A549 (cell line): Measurements from ENCODE around the gene SRGAP1. TPM values are rescaled to one million over a fixed set of nuclear protein-coding genes. Genes with fewer than 3 reads are reported as not detected.

Experiments
- ATAC-seq, 2 experiments: fragments of 200-7000 bp in 1 of 2; fragments of >200 bp in 1 of 2; cut with Nextera tagmentation in 1 of 2; cut with Tn5 transposase in 1 of 2; 3 replicates each; pipeline versions ENCODE4 v1.8.0 to v1.9.1; 2018 to 2020; ENCODE audit warnings: mild to moderate bottlenecking in 1 of 2, moderate library complexity in 1 of 2
- CTCF ChIA-PET: fragments of 300-600 bp; sonication (Branson Sonifier 250); formaldehyde crosslinking; extraction: SDS; loops from one replicate; lab custom pipeline; 2021; ENCODE audit warnings: antibody characterized with exemption, inconsistent platforms; lab: Yijun Ruan, JAX
- POLR2A ChIA-PET: fragments of 350-600 bp; formaldehyde crosslinking; extraction: SDS; loops from one replicate; lab custom pipeline; 2021; ENCODE audit warnings: antibody characterized with exemption, inconsistent platforms; lab: Yijun Ruan, JAX
- DNase-seq, 2 experiments: peaks; one replicate each; pipeline versions ENCODE4 v3.0.0 to v3.0.0-alpha.2; 2011 to 2016; ENCODE audit warnings: low read depth in 1 of 2, low spot score in 1 of 2
- FAIRE-seq: peaks from 2 replicates; lab custom pipeline; 2011; peaks lifted over from hg19 to GRCh38; lab: Jason Lieb, UNC
- H3K27ac ChIP-seq, 2 experiments: fragments of >200 bp; sonication (Bioruptor Twin); formaldehyde crosslinking; 3 replicates each; pipeline ENCODE4 v1.5.1; 2016 to 2017
- H3K4me1 ChIP-seq: fragments of >200 bp; sonication (Bioruptor Twin); formaldehyde crosslinking; 3 replicates; pipeline ENCODE4 v1.6.1; 2016
- H3K4me2 ChIP-seq: fragments of >200 bp; sonication (Bioruptor Twin); formaldehyde crosslinking; 3 replicates; pipeline ENCODE4 v1.6.1; 2016
- H3K4me3 ChIP-seq: fragments of >200 bp; sonication (Bioruptor Twin); formaldehyde crosslinking; 3 replicates; pipeline ENCODE4 v1.5.1; 2016
- H3K9me3 ChIP-seq: fragments of >200 bp; sonication (Bioruptor Twin); formaldehyde crosslinking; 3 replicates; pipeline ENCODE4 v1.6.1; 2016
- ATOH8 ChIP-seq: fragments of 250-450 bp; sonication (Bioruptor Pico); IDR thresholded peaks from 2 replicates; pipeline ENCODE4 v1.5.0; 2020; ENCODE audit warnings: low read depth, mild to moderate bottlenecking, moderate library complexity
- CEBPB ChIP-seq, 2 experiments: fragments of >200 bp in 1 of 2; sonication (Bioruptor Twin) in 1 of 2; formaldehyde crosslinking in 1 of 2; IDR thresholded peaks; 2 replicates each; pipeline ENCODE4 v1.6.1; 2012 to 2016
- CHD4 ChIP-seq: fragments of 200-600 bp; sonication (generic); IDR thresholded peaks from 2 replicates; pipeline ENCODE4 v1.6.1; 2016; ENCODE audit warnings: antibody characterized with exemption, mild to moderate bottlenecking, borderline replicate concordance
- CTCF ChIP-seq: fragments of >200 bp; sonication (Bioruptor Twin); formaldehyde crosslinking; IDR thresholded peaks from 3 replicates; pipeline ENCODE4 v1.5.1; 2016
- EHF ChIP-seq: fragments of 250-450 bp; sonication (Bioruptor Pico); IDR thresholded peaks from 2 replicates; pipeline ENCODE4 v1.5.0; 2020; ENCODE audit warnings: mild to moderate bottlenecking
- ELK1 ChIP-seq: fragments of 150-350 bp; IDR thresholded peaks from 2 replicates; pipeline ENCODE4 v1.6.1; 2014; ENCODE audit warnings: low read depth, mild to moderate bottlenecking, low read length
- EP300 ChIP-seq, 2 experiments: fragments of >200 bp; sonication (Bioruptor Twin); formaldehyde crosslinking; IDR thresholded peaks; 2 replicates in 1 of 2; 3 replicates in 1 of 2; pipeline ENCODE4 v1.6.1; 2016 to 2017
- ESRRA ChIP-seq: fragments of 150-350 bp; IDR thresholded peaks from 2 replicates; pipeline ENCODE4 v1.6.1; 2014; ENCODE audit warnings: mild to moderate bottlenecking, low read length, borderline replicate concordance
- FOSB ChIP-seq: fragments of 250-450 bp; sonication (Bioruptor Pico); IDR thresholded peaks from 2 replicates; pipeline ENCODE4 v1.5.0; 2020; ENCODE audit warnings: mild to moderate bottlenecking, moderate library complexity
- FOSL2 ChIP-seq, 2 experiments: fragments of 450-650 bp in 1 of 2; fragments of >200 bp in 1 of 2; sonication (Bioruptor Twin) in 1 of 2; formaldehyde crosslinking; IDR thresholded peaks; 2 replicates each; pipeline versions ENCODE4 v1.5.0 to v1.6.1; 2016 to 2020; ENCODE audit warnings: mild to moderate bottlenecking in 1 of 2, moderate library complexity in 1 of 2
- HDAC2 ChIP-seq: fragments of 200-600 bp; sonication (generic); IDR thresholded peaks from 2 replicates; pipeline ENCODE4 v1.6.1; 2016
- HES2 ChIP-seq: fragments of >200 bp; sonication (Bioruptor Twin); formaldehyde crosslinking; IDR thresholded peaks from 2 replicates; pipeline ENCODE4 v1.6.1; 2016
- HMGXB4 ChIP-seq: fragments of 250-450 bp; sonication (Bioruptor Pico); IDR thresholded peaks from 2 replicates; pipeline ENCODE4 v1.5.0; 2021; ENCODE audit warnings: mild to moderate bottlenecking, moderate library complexity, borderline replicate concordance
- HOXA7 ChIP-seq: fragments of 250-450 bp; sonication (Bioruptor Pico); IDR thresholded peaks from 2 replicates; pipeline ENCODE4 v1.5.0; 2020; ENCODE audit warnings: mild to moderate bottlenecking, moderate library complexity
- JUN ChIP-seq, 2 experiments: fragments of >200 bp; sonication (Bioruptor Twin); formaldehyde crosslinking; IDR thresholded peaks; 2 replicates in 1 of 2; 3 replicates in 1 of 2; pipeline ENCODE4 v1.6.1; 2016 to 2017
- KDM1A ChIP-seq: fragments of 200-600 bp; sonication (generic); IDR thresholded peaks from 2 replicates; pipeline ENCODE4 v1.6.1; 2016; ENCODE audit warnings: low read depth, mild to moderate bottlenecking
- MAFK ChIP-seq: fragments of 450-650 bp; IDR thresholded peaks from 2 replicates; pipeline ENCODE4 v1.6.1; 2014; ENCODE audit not compliant: partially characterized antibody
- MAX ChIP-seq: IDR thresholded peaks from 2 replicates; pipeline ENCODE4 v1.6.1; 2012
- MAZ ChIP-seq: fragments of 150-350 bp; IDR thresholded peaks from 2 replicates; pipeline ENCODE4 v1.6.1; 2014; ENCODE audit warnings: antibody characterized with exemption, low read depth, low read length, borderline replicate concordance
- NFE2L2 ChIP-seq: fragments of 150-350 bp; conservative IDR thresholded peaks from 2 replicates; pipeline ENCODE4 v1.6.1; 2014; ENCODE audit warnings: low read length
- NPAS2 ChIP-seq: fragments of 250-450 bp; sonication (Bioruptor Pico); IDR thresholded peaks from 2 replicates; pipeline ENCODE4 v1.8.0; 2022; ENCODE audit warnings: mild to moderate bottlenecking, moderate library complexity, borderline replicate concordance
- POLR2A ChIP-seq: IDR thresholded peaks from 2 replicates; pipeline ENCODE4 v1.6.1; 2012; ENCODE audit warnings: mild to moderate bottlenecking, low read length
- RCOR1 ChIP-seq: fragments of 150-350 bp; IDR thresholded peaks from 2 replicates; pipeline ENCODE4 v1.6.1; 2014; ENCODE audit warnings: antibody characterized with exemption, low read length, low read depth
- SREBF2 ChIP-seq: fragments of 450-650 bp; IDR thresholded peaks from 2 replicates; pipeline ENCODE4 v1.6.1; 2014; ENCODE audit warnings: mild to moderate bottlenecking, moderate library complexity
- TP53 ChIP-seq: fragments of 250-450 bp; sonication (Bioruptor Pico); IDR thresholded peaks from 2 replicates; pipeline ENCODE4 v1.5.0; 2021; ENCODE audit warnings: mild to moderate bottlenecking, moderate library complexity
- USF2 ChIP-seq: fragments of 450-650 bp; IDR thresholded peaks from 2 replicates; pipeline ENCODE4 v1.6.1; 2014; ENCODE audit warnings: antibody characterized with exemption
- ZC3H11A ChIP-seq: fragments of 450-650 bp; IDR thresholded peaks from 2 replicates; pipeline ENCODE4 v1.6.1; 2014; ENCODE audit warnings: antibody characterized with exemption, mild to moderate bottlenecking
- WGBS: methylation state at CpG from one replicate; pipeline ENCODE4 v1.1.6; 2017; ENCODE audit errors: missing lambda C conversion rate; 5-methylcytosine and 5-hydroxymethylcytosine counted together
- polyA plus RNA-seq, 4 experiments: library from polyadenylated mRNA; depleted of rRNA in 3 of 4; stranded (reverse); fragments of >200 nt; fragmentation: RNase III in 1 of 4; extraction: RNeasy Plus Mini Kit Qiagen cat#74134 plus additional on column Dnase treatment in 1 of 4; gene quantifications; 2 replicates in 3 of 4; 3 replicates in 1 of 4; pipeline ENCODE4 v1.2.3, GENCODE V29; 2011 to 2017

The SRGAP1 gene
- polyA plus RNA-seq, 2 of the 4 experiments (the other 2 are of a cell fraction): 7.9 to 22.9 TPM

GRCh38 chr12:63944586-63945228, 100.2 kb downstream of the SRGAP1 start:
- Histone ChIP-seq H3K4me3 (no peak overlapping the region), H3K27ac (0 out of 6 replicates have a peak overlapping the region, but pooled peaks of 1 of the 2 experiments have one; percentile 0), H3K9me3 (no peaks in the 10 kb centered on the region), H3K4me2 (no peak overlapping the region), H3K4me1 (peaks cover 20% of the 10 kb centered on the region)
- ChIA-PET CTCF (interaction anchor here (0.6 to 1.0 kb wide), 3 partner anchors 20 to 106 kb away, joined by 3 to 4 read pairs (median 4); no protein-coding TSS in a partner anchor), POLR2A (no interaction called here)
- 82% methylated on average over 5 of the region's 5 CpGs for WGBS
- ATAC-seq (peak; percentile 52 to 58; a peak in 5 of 6 replicates), FAIRE-seq (no peak), DNase-seq (no peak)
- TF ChIP-seq HES2 (no peak), MAFK (peak; percentile 41)

- ChIA-PET POLR2A (no interaction called here), CTCF (interaction anchor here (1.5 kb wide), 1 partner anchor 18 kb away, joined by 4 read pairs; no protein-coding TSS in a partner anchor)
- H3K9me3 ChIP-seq: no peaks in the 10 kb centered on the region
- peak; percentile 33 to 41; a peak in 4 of 6 replicates for ATAC-seq
- H3K4me2 ChIP-seq: no peak overlapping the region
- H3K27ac ChIP-seq: no peak overlapping the region
- no peak for TF ChIP-seq USF2
- TF ChIP-seq KDM1A: no peak
- TF ChIP-seq NPAS2: no peak
- no peak for TF ChIP-seq MAZ
- no peak for TF ChIP-seq CHD4
- no peak for TF ChIP-seq ATOH8 (CRISPR knock-in tag)
- no peak for TF ChIP-seq EP300 (IDR thresholded peaks at IDR 0.05)
- no peak for TF ChIP-seq NFE2L2
- TF ChIP-seq EHF (CRISPR knock-in tag): no peak
- no peak for TF ChIP-seq HES2
- no peak for TF ChIP-seq POLR2A
- H3K4me1 ChIP-seq: peaks cover 23% of the 10 kb centered on the region
- FAIRE-seq: no peak
- no peak for DNase-seq
- H3K4me3 ChIP-seq: no peak overlapping the region
Measured at GRCh38 chr12:63945777-63946176, 101.3 kb downstream of the SRGAP1 start.

GRCh38 chr12:63948211-63948610, 103.7 kb downstream of the SRGAP1 start:
- POLR2A ChIA-PET: no interaction called here
- Histone ChIP-seq H3K27ac (no peak overlapping the region), H3K4me3 (no peak overlapping the region), H3K4me2 (peak overlapping the region; percentile 13; the same call in 1 of the 3 replicates), H3K4me1 (peaks cover 13% of the 10 kb centered on the region)
- CTCF ChIA-PET: no interaction called here
- no peak for TF ChIP-seq EP300 (IDR thresholded peaks at IDR 0.05)
- no peak for TF ChIP-seq ZC3H11A
- TF ChIP-seq JUN (IDR thresholded peaks at IDR 0.05): no peak
- no peak for TF ChIP-seq MAFK
- TF ChIP-seq MAZ: no peak
- no peak for TF ChIP-seq SREBF2
- TF ChIP-seq MAX: no peak
- TF ChIP-seq KDM1A: no peak
- TF ChIP-seq HOXA7 (CRISPR knock-in tag): no peak
- TF ChIP-seq POLR2A: no peak
- TF ChIP-seq ESRRA: no peak
- TF ChIP-seq CTCF: no peak
- TF ChIP-seq RCOR1: no peak
- no peak for TF ChIP-seq CEBPB (IDR thresholded peaks at IDR 0.05)
- no peak for TF ChIP-seq HDAC2
- no peak for TF ChIP-seq FOSL2 (IDR thresholded peaks at IDR 0.05)
- TF ChIP-seq FOSL2 (CRISPR knock-in tag; IDR thresholded peaks at IDR 0.05): no peak
- no peak for TF ChIP-seq TP53 (CRISPR knock-in tag)
- TF ChIP-seq ELK1: no peak
- no peak for TF ChIP-seq HMGXB4 (CRISPR knock-in tag)
- no peak for TF ChIP-seq FOSB (CRISPR knock-in tag)
- TF ChIP-seq, all 56 proteins: peak for 0
- no peak for DNase-seq
- FAIRE-seq: no peak
- H3K9me3 ChIP-seq: no peaks in the 10 kb centered on the region
- ATAC-seq: no peak
